GM18951 (cell line): ENCODE results near the gene C1orf87.

Source experiments
- POLR2A ChIP-seq: IDR thresholded peaks from 4 replicates; pipeline ENCODE4 v1.6.1; 2011; ENCODE audit warnings: mild to moderate bottlenecking; ENCODE audit not compliant: insufficient read length, insufficient read depth; ENCODE audit errors: extremely low read depth
- in situ Hi-C: fragments of 300-500 bp; cut with MboI; formaldehyde crosslinking; loops from one replicate; pipeline ENCODE4 v1.12.0; 2022; ENCODE audit warnings: low sequenced_read_pairs, mixed read lengths, inconsistent platforms; ENCODE audit not compliant: unreplicated experiment

C1orf87 gene

GRCh38 chr1:60049188-60049587 lies 24.4 kb downstream of the C1orf87 start:
- in situ Hi-C loops = no loop called here

DNA sequence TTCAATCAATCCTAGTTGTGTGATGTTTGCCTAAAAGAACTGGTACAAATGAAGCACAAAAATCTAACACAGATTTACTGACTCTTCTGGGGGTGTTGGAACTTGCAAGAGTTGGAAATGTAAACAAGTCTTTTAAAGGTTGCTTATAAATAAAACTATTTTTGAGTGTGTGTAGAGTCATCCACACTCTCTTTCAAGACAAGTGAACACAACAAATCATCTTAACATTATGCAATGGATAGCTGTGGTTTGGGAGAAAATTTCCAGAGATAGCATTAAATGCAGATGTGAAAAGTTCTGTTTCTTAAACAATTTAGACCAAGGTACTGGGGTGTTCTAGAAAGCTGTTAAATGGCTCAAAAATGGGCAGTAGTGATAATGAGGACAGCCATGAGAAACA lies 28.7 kb downstream of the C1orf87 start:
- in situ Hi-C loops = no loop called here
- TF ChIP-seq POLR2A = no peak

More at GRCh38 chr1:60049188-60049587, 24.4 kb downstream of the C1orf87 start:
- TF ChIP-seq POLR2A = no peak

DNA sequence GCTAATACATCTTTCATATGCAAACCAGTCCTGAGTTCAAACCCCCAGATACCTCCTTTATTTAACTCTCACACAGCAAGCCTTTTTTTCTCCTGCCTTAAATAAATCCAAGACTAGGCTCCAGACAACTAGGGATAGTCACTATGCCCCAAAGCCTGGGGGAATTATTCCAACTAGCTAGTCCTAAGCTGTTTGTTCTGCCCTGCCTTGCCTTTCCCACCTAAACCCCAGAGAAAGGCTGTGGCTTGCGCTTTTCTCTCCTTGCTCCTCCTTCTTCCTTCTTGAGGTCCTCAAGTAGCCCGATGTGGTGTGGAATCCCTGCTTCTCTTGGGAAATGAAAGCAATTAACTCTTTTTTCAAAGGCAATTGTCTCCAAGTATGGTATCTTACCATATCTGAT lies 31.8 kb downstream of the C1orf87 start:
- no peak for TF ChIP-seq POLR2A
- in situ Hi-C loops = no loop called here

DNA sequence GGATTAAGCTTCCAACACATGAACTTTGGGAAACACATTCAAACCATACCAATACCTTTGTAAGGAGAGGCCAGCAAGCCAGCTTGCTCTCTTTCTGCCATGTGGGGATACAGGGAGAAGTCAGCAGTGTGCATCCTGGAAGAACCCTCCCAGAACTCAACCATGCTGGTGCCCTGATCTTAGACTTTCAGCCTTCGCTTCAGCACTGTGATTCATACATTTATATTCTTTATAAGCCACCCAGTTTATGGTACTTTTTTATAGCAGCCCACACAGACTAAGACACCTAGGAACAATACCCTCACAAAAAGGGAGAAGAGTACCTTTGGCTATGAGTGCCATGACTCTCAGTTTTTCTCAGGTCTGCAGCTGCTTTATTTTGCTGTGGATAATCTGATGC lies 35.9 kb downstream of the C1orf87 start:
- in situ Hi-C loops = no loop called here
- TF ChIP-seq POLR2A = no peak

GRCh38 chr1:60036856-60037460 lies 36.6 kb downstream of the C1orf87 start:
- TF ChIP-seq POLR2A = no peak
- in situ Hi-C loops = no loop called here

DNA sequence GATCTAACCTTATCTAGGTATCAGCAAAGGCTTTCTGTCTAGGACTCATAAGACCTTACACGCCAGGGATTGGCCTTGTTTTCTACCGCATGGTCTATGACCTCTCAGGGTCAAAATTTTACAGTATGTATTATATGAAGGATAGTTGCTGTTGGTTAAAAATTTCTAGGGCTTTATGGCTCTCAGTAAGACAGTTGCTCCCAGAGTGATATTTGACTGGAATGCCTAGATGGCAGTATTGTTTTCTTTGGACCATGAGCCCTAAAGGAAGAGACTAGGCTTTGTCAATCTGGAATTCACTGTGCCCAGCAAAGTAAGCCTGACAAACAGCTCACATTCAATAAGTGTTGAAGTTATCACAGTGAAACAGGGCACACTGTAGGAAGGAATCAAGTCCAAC lies 37.6 kb downstream of the C1orf87 start:
- in situ Hi-C loops = no loop called here
- TF ChIP-seq POLR2A = no peak

DNA sequence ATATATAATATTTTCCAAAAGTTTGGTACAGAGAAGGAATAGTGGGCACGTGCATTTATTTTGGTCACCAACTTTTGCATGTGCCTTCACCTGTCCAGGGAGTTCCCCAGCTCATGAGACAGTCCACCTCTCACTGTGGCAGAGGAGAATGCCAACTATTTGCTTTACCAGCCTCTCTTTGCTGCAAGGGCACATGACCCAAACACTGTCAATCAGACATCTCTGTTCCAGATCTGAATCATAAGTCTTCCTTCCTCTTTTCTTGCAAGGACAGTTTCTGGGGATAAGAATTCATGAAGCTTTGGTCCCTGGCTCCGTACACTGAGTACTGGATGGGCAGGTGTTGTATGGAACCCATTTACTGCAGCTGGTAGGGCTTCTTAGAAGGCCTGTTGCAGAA lies 38.6 kb downstream of the C1orf87 start:
- TF ChIP-seq POLR2A = no peak
- in situ Hi-C loops = no loop called here

DNA sequence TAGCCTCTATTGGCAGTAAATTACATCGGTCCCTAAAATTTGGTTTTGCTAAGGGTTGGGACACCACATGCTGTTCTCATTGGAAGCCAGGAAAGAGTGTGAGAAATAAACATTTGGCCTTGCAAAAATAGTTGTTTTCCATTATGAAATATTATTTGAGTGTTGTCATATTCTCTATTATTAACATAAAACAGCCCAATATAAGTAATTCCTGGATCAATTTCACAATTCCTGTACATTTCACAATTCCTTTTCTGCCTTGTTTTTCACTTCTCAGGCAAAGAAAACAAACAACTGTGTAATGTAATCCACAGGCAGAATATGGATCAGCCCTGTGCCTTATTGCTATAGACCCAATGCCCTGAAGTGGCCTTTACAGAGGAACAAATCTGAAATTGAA lies 40.5 kb downstream of the C1orf87 start:
- TF ChIP-seq POLR2A = no peak
- in situ Hi-C loops = no loop called here

GRCh38 chr1:60031146-60031545 lies 42.4 kb downstream of the C1orf87 start:
- no peak for TF ChIP-seq POLR2A
- in situ Hi-C loops = no loop called here

- in situ Hi-C loops = no loop called here
- no peak for TF ChIP-seq POLR2A
Measured at GRCh38 chr1:60025552-60025951, 48.0 kb downstream of the C1orf87 start.

DNA sequence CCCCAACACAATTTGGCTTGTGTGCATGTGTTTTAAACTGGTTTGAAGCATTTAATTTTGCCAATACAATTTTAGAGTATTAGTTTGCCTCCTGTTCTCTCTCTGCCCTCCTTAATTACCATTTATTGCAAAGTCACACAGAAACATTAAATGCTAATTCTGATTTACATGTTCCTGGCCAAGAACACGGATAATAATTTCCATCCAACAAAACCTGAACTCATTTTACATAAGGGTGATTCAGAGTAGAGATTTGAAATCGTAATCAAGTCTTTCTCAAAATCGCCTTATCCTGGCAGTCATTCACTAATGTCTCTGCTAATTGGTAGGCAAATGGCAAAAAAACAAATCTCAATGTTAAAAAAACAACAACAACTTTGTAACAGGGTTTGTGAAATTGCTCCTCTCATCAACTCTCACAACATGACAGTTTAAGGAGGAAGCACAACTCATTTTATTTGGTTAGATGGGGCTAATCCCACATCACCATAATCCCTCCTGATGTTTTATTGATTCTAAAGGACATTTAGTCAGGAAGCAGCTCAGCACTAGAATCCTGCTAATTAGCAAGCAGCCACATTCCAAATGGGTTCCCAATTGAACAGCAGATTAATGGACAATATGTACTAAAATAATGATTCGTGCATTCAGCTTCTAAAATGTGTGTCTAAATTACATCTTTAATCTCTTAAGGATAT lies 55.9 kb downstream of the C1orf87 start:
- in situ Hi-C loops = no loop called here
- TF ChIP-seq POLR2A = no peak

GRCh38 chr1:60010690-60011089 lies 62.9 kb downstream of the C1orf87 start:
- in situ Hi-C loops = no loop called here
- TF ChIP-seq POLR2A = no peak

- no peak for TF ChIP-seq POLR2A
- in situ Hi-C loops = no loop called here
Measured at GRCh38 chr1:60008500-60008899, 65.1 kb downstream of the C1orf87 start.

GRCh38 chr1:60000625-60001024 lies 72.9 kb downstream of the C1orf87 start:
- in situ Hi-C loops = no loop called here
- TF ChIP-seq POLR2A = no peak
